WTC11 (cell line): Measurements from ENCODE around the gene CA10. TPM values are rescaled to one million over a fixed set of nuclear protein-coding genes. Genes with fewer than 3 reads are reported as not detected.

ENCODE experiments used
- ATAC-seq: fragments of 200-7000 bp; cut with Tn5 transposase; 2 replicates; pipeline ENCODE4 v1.10.0; 2021; ENCODE audit warnings: mild to moderate bottlenecking, moderate library complexity
- CTCF ChIA-PET: fragments of 300-600 bp; sonication (Branson Sonifier 250); formaldehyde crosslinking; loops from one replicate; lab custom pipeline; 2021; ENCODE audit warnings: antibody characterized with exemption; lab: Charles Lee
- POLR2A ChIA-PET: fragments of 350-600 bp; sonication (Branson Sonifier 250); formaldehyde crosslinking; loops from one replicate; lab custom pipeline; 2021; ENCODE audit warnings: antibody characterized with exemption; lab: Charles Lee
- DNase-seq: peaks from one replicate; pipeline ENCODE4 v3.0.0; 2021; ENCODE audit warnings: low spot score
- H3K27ac Mint-ChIP-seq: 2 replicates; pipeline ENCODE4 v1.8.0; 2021; ENCODE audit warnings: mixed read lengths
- H3K27me3 Mint-ChIP-seq: 2 replicates; pipeline ENCODE4 v1.8.0; 2021; ENCODE audit warnings: low read depth, mild to moderate bottlenecking, moderate library complexity, mixed read lengths
- H3K36me3 Mint-ChIP-seq: 2 replicates; pipeline ENCODE4 v1.8.0; 2021; ENCODE audit warnings: mixed read lengths
- H3K4me1 Mint-ChIP-seq: 2 replicates; pipeline ENCODE4 v1.8.0; 2022; ENCODE audit warnings: mixed read lengths
- H3K4me3 Mint-ChIP-seq: 2 replicates; pipeline ENCODE4 v1.8.0; 2021; ENCODE audit warnings: mild to moderate bottlenecking, moderate library complexity, mixed read lengths
- H3K9me3 Mint-ChIP-seq: 2 replicates; pipeline ENCODE4 v1.8.0; 2021; ENCODE audit warnings: mixed read lengths
- FOXJ3 ChIP-seq: sonication (generic); formaldehyde crosslinking; IDR thresholded peaks from 2 replicates; pipeline ENCODE4 v1.9.0; 2021; ENCODE audit warnings: missing genetic modification reagents, mild to moderate bottlenecking, borderline replicate concordance
- FOXK1 ChIP-seq: sonication (generic); formaldehyde crosslinking; IDR thresholded peaks from 2 replicates; pipeline ENCODE4 v1.8.0; 2022; ENCODE audit warnings: mild to moderate bottlenecking, moderate library complexity, missing genetic modification reagents
- FOXP1 ChIP-seq: sonication (generic); formaldehyde crosslinking; IDR thresholded peaks from 2 replicates; pipeline ENCODE4 v1.8.0; 2022; ENCODE audit warnings: missing genetic modification reagents, mild to moderate bottlenecking, moderate library complexity, borderline replicate concordance
- MXD4 ChIP-seq: fragments of 250-450 bp; sonication (Bioruptor Pico); IDR thresholded peaks from 2 replicates; pipeline ENCODE4 v1.8.0; 2021; ENCODE audit warnings: mild to moderate bottlenecking, moderate library complexity, borderline replicate concordance
- OVOL2 ChIP-seq: fragments of 250-450 bp; sonication (Bioruptor Pico); IDR thresholded peaks from 2 replicates; pipeline ENCODE4 v1.9.0; 2021; ENCODE audit warnings: mild to moderate bottlenecking, borderline replicate concordance
- TP53 ChIP-seq: sonication (generic); formaldehyde crosslinking; IDR thresholded peaks from 2 replicates; pipeline ENCODE4 v1.8.1; 2023; ENCODE audit warnings: mild to moderate bottlenecking, missing genetic modification reagents
- ZNF219 ChIP-seq: sonication (generic); formaldehyde crosslinking; IDR thresholded peaks from 2 replicates; pipeline ENCODE4 v1.8.0; 2023; ENCODE audit warnings: missing genetic modification reagents, mild to moderate bottlenecking, borderline replicate concordance
- ZNF263 ChIP-seq: sonication (generic); formaldehyde crosslinking; IDR thresholded peaks from 2 replicates; pipeline ENCODE4 v1.8.1; 2022; ENCODE audit warnings: low read depth, mild to moderate bottlenecking, moderate library complexity, missing genetic modification reagents
- ZNF396 ChIP-seq: fragments of 250-450 bp; sonication (Bioruptor Pico); IDR thresholded peaks from 2 replicates; pipeline ENCODE4 v1.8.0; 2021; ENCODE audit warnings: mild to moderate bottlenecking, moderate library complexity, borderline replicate concordance
- ZNF416 ChIP-seq: fragments of 250-450 bp; sonication (Bioruptor Pico); IDR thresholded peaks from 2 replicates; pipeline ENCODE4 v1.9.0; 2021; ENCODE audit warnings: mild to moderate bottlenecking, inconsistent platforms
- ZNF423 ChIP-seq: fragments of 250-450 bp; sonication (Bioruptor Pico); IDR thresholded peaks from 2 replicates; pipeline ENCODE4 v2.1.2; 2022; ENCODE audit warnings: mild to moderate bottlenecking, moderate library complexity
- total RNA-seq: library from RNA; stranded (reverse); gene quantifications from 3 replicates; pipeline ENCODE4 v1.2.3, GENCODE V29; 2021
- TF ChIP-seq, protein P1 (sequence below): sonication (generic); formaldehyde crosslinking; IDR thresholded peaks from 2 replicates; pipeline ENCODE4 v1.8.1; 2023; ENCODE audit warnings: mild to moderate bottlenecking, moderate library complexity, missing genetic modification reagents
- TF ChIP-seq, protein P2 (sequence below): fragments of 250-450 bp; sonication (Bioruptor Pico); IDR thresholded peaks from 2 replicates; pipeline ENCODE4 v1.9.0; 2021; ENCODE audit warnings: moderate library complexity, mild to moderate bottlenecking, inconsistent platforms, borderline replicate concordance
- TF ChIP-seq, protein P3 (sequence below): sonication (generic); formaldehyde crosslinking; IDR thresholded peaks from 2 replicates; pipeline ENCODE4 v1.8.0; 2022; ENCODE audit warnings: missing genetic modification reagents
- TF ChIP-seq, protein P4 (sequence below): sonication (generic); formaldehyde crosslinking; IDR thresholded peaks from 2 replicates; pipeline ENCODE4 v1.8.1; 2023; ENCODE audit warnings: mild to moderate bottlenecking, missing genetic modification reagents, moderate library complexity
- TF ChIP-seq, protein P5 (sequence below): sonication (generic); formaldehyde crosslinking; IDR thresholded peaks from 2 replicates; pipeline ENCODE4 v1.8.1; 2023; ENCODE audit warnings: mild to moderate bottlenecking, missing genetic modification reagents
- TF ChIP-seq, protein P6 (sequence below): sonication (generic); formaldehyde crosslinking; IDR thresholded peaks from 2 replicates; pipeline ENCODE4 v1.8.1; 2022; ENCODE audit warnings: missing genetic modification reagents, borderline replicate concordance

CA10 gene
- total RNA-seq, 1 experiment from 2014 or later, result 0.90 TPM

DNA sequence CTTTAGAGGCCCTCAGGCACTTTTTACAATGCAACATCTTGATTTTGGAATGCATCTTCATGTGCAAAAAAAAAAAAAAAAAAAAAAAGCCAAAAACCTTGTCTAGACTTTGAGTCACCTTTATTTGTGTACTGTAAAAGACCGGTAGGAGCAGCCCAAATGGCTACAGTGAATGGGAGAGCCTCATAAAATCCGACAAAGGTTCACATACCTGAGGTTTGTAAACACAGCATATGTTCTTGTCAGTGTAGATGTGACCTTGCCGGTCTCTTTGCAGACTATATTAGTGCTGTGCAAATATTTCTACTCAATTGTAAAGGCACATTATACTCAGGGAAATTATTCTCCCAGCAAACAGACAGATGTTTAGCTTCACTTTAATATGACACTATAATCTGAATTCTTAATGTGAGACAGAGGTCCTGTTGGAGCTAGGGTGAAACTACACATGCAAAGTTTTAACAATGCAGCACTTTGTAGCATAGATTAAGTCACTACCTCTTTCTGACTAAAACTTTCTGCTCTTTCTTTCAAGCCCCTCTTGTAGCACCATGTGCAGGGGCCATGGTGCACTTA, 211.3 kb downstream of the CA10 start:
- H3K36me3 Mint-ChIP-seq, result peaks cover 37% of the 10 kb centered on the region
- no peak overlapping the region for H3K4me3 Mint-ChIP-seq
- H3K27me3 Mint-ChIP-seq, result no peaks in the 10 kb centered on the region
- DNase-seq (no peak), ATAC-seq (no peak)
- no peak overlapping the region for H3K27ac Mint-ChIP-seq
- POLR2A ChIA-PET, result no interaction called here
- CTCF ChIA-PET, result no interaction called here
- H3K9me3 Mint-ChIP-seq, result peaks cover 80% of the 10 kb centered on the region
- no peaks in the 10 kb centered on the region for H3K4me1 Mint-ChIP-seq
- TF ChIP-seq FOXK1 (CRISPR knock-in tag), result no peak
- no peak for TF ChIP-seq ZNF263 (CRISPR knock-in tag)
- TF ChIP-seq, protein P1, sequence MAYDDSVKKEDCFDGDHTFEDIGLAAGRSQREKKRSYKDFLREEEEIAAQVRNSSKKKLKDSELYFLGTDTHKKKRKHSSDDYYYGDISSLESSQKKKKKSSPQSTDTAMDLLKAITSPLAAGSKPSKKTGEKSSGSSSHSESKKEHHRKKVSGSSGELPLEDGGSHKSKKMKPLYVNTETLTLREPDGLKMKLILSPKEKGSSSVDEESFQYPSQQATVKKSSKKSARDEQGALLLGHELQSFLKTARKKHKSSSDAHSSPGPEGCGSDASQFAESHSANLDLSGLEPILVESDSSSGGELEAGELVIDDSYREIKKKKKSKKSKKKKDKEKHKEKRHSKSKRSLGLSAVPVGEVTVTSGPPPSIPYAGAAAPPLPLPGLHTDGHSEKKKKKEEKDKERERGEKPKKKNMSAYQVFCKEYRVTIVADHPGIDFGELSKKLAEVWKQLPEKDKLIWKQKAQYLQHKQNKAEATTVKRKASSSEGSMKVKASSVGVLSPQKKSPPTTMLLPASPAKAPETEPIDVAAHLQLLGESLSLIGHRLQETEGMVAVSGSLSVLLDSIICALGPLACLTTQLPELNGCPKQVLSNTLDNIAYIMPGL (CRISPR knock-in tag), result no peak
- TF ChIP-seq ZNF396 (CRISPR knock-in tag), result no peak
- no peak for TF ChIP-seq ZNF423 (CRISPR knock-in tag)
- no peak for TF ChIP-seq TP53
- TF ChIP-seq, protein P2, sequence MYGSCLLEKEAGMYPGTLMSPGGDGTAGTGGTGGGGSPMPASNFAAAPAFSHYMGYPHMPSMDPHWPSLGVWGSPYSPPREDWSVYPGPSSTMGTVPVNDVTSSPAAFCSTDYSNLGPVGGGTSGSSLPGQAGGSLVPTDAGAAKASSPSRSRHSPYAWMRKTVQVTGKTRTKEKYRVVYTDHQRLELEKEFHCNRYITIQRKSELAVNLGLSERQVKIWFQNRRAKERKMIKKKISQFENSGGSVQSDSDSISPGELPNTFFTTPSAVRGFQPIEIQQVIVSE (CRISPR knock-in tag), result no peak
- no peak for TF ChIP-seq ZNF416 (CRISPR knock-in tag)
- TF ChIP-seq MXD4 (CRISPR knock-in tag), result no peak
- TF ChIP-seq, protein P3, sequence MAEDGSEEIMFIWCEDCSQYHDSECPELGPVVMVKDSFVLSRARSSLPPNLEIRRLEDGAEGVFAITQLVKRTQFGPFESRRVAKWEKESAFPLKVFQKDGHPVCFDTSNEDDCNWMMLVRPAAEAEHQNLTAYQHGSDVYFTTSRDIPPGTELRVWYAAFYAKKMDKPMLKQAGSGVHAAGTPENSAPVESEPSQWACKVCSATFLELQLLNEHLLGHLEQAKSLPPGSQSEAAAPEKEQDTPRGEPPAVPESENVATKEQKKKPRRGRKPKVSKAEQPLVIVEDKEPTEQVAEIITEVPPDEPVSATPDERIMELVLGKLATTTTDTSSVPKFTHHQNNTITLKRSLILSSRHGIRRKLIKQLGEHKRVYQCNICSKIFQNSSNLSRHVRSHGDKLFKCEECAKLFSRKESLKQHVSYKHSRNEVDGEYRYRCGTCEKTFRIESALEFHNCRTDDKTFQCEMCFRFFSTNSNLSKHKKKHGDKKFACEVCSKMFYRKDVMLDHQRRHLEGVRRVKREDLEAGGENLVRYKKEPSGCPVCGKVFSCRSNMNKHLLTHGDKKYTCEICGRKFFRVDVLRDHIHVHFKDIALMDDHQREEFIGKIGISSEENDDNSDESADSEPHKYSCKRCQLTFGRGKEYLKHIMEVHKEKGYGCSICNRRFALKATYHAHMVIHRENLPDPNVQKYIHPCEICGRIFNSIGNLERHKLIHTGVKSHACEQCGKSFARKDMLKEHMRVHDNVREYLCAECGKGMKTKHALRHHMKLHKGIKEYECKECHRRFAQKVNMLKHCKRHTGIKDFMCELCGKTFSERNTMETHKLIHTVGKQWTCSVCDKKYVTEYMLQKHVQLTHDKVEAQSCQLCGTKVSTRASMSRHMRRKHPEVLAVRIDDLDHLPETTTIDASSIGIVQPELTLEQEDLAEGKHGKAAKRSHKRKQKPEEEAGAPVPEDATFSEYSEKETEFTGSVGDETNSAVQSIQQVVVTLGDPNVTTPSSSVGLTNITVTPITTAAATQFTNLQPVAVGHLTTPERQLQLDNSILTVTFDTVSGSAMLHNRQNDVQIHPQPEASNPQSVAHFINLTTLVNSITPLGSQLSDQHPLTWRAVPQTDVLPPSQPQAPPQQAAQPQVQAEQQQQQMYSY (CRISPR knock-in tag), result no peak
- TF ChIP-seq, protein P4, sequence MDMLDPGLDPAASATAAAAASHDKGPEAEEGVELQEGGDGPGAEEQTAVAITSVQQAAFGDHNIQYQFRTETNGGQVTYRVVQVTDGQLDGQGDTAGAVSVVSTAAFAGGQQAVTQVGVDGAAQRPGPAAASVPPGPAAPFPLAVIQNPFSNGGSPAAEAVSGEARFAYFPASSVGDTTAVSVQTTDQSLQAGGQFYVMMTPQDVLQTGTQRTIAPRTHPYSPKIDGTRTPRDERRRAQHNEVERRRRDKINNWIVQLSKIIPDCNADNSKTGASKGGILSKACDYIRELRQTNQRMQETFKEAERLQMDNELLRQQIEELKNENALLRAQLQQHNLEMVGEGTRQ (CRISPR knock-in tag), result no peak
- TF ChIP-seq, protein P5, sequence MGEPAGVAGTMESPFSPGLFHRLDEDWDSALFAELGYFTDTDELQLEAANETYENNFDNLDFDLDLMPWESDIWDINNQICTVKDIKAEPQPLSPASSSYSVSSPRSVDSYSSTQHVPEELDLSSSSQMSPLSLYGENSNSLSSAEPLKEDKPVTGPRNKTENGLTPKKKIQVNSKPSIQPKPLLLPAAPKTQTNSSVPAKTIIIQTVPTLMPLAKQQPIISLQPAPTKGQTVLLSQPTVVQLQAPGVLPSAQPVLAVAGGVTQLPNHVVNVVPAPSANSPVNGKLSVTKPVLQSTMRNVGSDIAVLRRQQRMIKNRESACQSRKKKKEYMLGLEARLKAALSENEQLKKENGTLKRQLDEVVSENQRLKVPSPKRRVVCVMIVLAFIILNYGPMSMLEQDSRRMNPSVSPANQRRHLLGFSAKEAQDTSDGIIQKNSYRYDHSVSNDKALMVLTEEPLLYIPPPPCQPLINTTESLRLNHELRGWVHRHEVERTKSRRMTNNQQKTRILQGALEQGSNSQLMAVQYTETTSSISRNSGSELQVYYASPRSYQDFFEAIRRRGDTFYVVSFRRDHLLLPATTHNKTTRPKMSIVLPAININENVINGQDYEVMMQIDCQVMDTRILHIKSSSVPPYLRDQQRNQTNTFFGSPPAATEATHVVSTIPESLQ, result no peak
- TF ChIP-seq, protein P6, sequence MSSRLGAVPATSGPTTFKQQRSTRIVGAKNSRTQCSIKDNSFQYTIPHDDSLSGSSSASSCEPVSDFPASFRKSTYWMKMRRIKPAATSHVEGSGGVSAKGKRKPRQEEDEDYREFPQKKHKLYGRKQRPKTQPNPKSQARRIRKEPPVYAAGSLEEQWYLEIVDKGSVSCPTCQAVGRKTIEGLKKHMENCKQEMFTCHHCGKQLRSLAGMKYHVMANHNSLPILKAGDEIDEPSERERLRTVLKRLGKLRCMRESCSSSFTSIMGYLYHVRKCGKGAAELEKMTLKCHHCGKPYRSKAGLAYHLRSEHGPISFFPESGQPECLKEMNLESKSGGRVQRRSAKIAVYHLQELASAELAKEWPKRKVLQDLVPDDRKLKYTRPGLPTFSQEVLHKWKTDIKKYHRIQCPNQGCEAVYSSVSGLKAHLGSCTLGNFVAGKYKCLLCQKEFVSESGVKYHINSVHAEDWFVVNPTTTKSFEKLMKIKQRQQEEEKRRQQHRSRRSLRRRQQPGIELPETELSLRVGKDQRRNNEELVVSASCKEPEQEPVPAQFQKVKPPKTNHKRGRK (CRISPR knock-in tag), result no peak
- no peak for TF ChIP-seq ZNF219
- TF ChIP-seq FOXJ3, result no peak
- no peak for TF ChIP-seq FOXP1 (CRISPR knock-in tag)
- TF ChIP-seq OVOL2 (CRISPR knock-in tag), result no peak
